Measurements from ENCODE around the gene ZNF582.

ZNF582 gene

DNA sequence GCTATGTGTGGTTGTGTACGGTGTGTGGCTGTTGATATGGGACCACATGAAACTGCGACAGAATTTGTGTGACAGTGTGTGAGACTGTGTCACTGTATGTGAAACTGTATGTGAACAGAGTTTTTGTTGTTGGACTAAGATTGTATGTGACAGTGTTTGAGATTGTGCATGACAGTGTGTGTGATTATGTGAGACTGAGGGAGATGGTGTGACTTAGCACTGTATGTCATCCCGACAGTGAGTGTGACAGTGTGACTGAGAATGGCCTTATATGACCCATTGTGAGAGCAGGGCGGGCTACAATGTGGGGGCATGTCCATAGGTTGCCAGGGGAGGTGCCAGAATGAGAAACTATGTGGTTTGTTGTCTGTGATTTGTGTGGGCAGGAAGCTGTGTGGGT lies 11.7 kb upstream of the ZNF582 start:
- no peak for ATAC-seq
- TF ChIP-seq ZFP3 (CRISPR knock-in tag; IDR thresholded peaks at IDR 0.05) (no peak), OSR1 (CRISPR knock-in tag; IDR thresholded peaks at IDR 0.05) (no peak), ZNF565 (CRISPR knock-in tag; conservative IDR thresholded peaks at IDR 0.05; ENCODE audit: low read depth) (no peak), ZNF8 (CRISPR knock-in tag; IDR thresholded peaks at IDR 0.05) (no peak), SNAI2 (CRISPR knock-in tag; IDR thresholded peaks at IDR 0.05) (no peak), ZNF70 (CRISPR knock-in tag; IDR thresholded peaks at IDR 0.05) (no peak), CSDC2 (CRISPR knock-in tag; IDR thresholded peaks at IDR 0.05) (no peak), BACH2 (CRISPR knock-in tag; IDR thresholded peaks at IDR 0.05; ENCODE audit: borderline replicate concordance) (no peak), GLIS3 (CRISPR knock-in tag; IDR thresholded peaks at IDR 0.05) (no peak), ARNTL (CRISPR knock-in tag; IDR thresholded peaks at IDR 0.05; ENCODE audit: borderline replicate concordance, low read depth) (no peak), TOX (CRISPR knock-in tag; IDR thresholded peaks at IDR 0.05; ENCODE audit: borderline replicate concordance) (no peak)
- TF ChIP-seq, protein P1, sequence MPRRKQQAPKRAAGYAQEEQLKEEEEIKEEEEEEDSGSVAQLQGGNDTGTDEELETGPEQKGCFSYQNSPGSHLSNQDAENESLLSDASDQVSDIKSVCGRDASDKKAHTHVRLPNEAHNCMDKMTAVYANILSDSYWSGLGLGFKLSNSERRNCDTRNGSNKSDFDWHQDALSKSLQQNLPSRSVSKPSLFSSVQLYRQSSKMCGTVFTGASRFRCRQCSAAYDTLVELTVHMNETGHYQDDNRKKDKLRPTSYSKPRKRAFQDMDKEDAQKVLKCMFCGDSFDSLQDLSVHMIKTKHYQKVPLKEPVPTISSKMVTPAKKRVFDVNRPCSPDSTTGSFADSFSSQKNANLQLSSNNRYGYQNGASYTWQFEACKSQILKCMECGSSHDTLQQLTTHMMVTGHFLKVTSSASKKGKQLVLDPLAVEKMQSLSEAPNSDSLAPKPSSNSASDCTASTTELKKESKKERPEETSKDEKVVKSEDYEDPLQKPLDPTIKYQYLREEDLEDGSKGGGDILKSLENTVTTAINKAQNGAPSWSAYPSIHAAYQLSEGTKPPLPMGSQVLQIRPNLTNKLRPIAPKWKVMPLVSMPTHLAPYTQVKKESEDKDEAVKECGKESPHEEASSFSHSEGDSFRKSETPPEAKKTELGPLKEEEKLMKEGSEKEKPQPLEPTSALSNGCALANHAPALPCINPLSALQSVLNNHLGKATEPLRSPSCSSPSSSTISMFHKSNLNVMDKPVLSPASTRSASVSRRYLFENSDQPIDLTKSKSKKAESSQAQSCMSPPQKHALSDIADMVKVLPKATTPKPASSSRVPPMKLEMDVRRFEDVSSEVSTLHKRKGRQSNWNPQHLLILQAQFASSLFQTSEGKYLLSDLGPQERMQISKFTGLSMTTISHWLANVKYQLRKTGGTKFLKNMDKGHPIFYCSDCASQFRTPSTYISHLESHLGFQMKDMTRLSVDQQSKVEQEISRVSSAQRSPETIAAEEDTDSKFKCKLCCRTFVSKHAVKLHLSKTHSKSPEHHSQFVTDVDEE (CRISPR knock-in tag; IDR thresholded peaks at IDR 0.05), result no peak
- TF ChIP-seq, protein P2, sequence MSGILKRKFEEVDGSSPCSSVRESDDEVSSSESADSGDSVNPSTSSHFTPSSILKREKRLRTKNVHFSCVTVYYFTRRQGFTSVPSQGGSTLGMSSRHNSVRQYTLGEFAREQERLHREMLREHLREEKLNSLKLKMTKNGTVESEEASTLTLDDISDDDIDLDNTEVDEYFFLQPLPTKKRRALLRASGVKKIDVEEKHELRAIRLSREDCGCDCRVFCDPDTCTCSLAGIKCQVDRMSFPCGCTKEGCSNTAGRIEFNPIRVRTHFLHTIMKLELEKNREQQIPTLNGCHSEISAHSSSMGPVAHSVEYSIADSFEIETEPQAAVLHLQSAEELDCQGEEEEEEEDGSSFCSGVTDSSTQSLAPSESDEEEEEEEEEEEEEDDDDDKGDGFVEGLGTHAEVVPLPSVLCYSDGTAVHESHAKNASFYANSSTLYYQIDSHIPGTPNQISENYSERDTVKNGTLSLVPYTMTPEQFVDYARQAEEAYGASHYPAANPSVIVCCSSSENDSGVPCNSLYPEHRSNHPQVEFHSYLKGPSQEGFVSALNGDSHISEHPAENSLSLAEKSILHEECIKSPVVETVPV (CRISPR knock-in tag; IDR thresholded peaks at IDR 0.05), result no peak

DNA sequence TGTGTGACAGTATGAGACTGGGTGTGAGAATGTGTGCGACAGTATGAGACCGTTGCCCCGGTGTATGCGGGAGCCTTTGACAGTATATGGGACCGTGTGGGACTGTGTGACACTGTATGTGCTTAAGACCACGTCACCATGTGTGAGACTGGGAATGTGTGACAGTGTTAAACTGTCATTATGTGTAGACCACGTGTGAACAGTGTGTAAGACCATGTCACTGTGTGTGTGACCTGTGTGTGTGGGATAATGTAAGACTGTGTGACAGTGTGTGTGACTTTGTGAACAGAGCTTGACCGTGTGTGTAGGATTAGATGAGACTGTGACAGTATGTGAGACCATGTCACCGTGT lies 11.3 kb upstream of the ZNF582 start:
- TF ChIP-seq ESRRG (CRISPR knock-in tag; IDR thresholded peaks at IDR 0.05) (no peak), PPARA (CRISPR knock-in tag; IDR thresholded peaks at IDR 0.05; ENCODE audit: borderline replicate concordance) (no peak), TCF4 (CRISPR knock-in tag; IDR thresholded peaks at IDR 0.05; ENCODE audit: borderline replicate concordance) (no peak), ZNF8 (CRISPR knock-in tag; IDR thresholded peaks at IDR 0.05) (no peak), ZNF565 (CRISPR knock-in tag; conservative IDR thresholded peaks at IDR 0.05; ENCODE audit: low read depth) (no peak), BACH2 (CRISPR knock-in tag; IDR thresholded peaks at IDR 0.05; ENCODE audit: borderline replicate concordance) (no peak), SNAI2 (CRISPR knock-in tag; IDR thresholded peaks at IDR 0.05) (no peak), ZC3H10 (CRISPR knock-in tag; IDR thresholded peaks at IDR 0.05) (no peak)
- no peak for ATAC-seq

DNA sequence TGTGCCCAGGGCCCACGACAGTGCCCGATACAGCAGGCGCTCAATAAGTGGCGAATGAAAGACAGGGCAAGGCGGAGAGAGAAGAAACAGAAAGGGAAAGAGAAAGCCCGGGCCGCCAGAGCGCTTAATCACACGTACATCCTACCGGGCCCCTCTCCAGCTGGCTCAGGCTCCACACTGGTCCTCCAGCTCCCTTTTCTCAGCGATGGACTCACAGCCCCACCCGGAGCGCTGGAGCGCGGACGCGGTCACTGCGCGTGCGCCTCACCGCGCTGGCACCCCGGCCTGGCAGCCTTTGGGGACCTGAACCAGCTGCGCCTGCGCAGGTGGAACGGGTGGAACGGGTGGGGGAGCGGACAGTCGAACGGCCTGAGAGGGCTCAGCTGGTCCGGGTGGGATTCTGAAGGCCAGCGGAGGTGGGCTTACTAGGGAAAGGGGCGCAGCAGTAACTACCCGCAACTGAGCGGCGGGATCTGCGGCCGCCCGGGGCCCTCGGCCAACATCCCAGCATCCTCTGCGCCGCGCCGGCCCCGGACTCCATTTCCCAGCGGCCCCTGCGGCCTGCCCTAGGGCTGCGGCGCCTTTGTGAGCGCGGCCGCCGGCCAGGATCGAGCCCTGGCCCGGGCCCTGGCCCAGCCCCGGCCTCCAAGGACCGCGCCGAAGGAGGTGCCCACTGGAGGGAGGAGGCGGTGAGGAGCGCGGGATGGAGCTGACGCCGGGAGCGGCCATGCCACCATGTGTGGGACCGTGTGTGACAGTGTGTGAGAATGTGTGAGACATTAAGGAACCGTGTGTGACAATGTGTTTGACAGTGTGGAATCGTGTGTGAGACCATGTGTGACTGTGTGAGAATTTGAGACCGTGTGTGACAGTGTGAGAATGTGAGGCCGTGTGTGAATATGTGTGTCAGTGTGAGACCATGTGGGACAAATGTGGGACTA lies 10.7 kb upstream of the ZNF582 start, which contains the start of gene ZNF583:
Gene ZNF583 (plus strand): TSS at position 569 of the 941 bp plus-strand sequence. CDS start 2,783 bp downstream, outside the sequence.
- TF ChIP-seq, protein P3, sequence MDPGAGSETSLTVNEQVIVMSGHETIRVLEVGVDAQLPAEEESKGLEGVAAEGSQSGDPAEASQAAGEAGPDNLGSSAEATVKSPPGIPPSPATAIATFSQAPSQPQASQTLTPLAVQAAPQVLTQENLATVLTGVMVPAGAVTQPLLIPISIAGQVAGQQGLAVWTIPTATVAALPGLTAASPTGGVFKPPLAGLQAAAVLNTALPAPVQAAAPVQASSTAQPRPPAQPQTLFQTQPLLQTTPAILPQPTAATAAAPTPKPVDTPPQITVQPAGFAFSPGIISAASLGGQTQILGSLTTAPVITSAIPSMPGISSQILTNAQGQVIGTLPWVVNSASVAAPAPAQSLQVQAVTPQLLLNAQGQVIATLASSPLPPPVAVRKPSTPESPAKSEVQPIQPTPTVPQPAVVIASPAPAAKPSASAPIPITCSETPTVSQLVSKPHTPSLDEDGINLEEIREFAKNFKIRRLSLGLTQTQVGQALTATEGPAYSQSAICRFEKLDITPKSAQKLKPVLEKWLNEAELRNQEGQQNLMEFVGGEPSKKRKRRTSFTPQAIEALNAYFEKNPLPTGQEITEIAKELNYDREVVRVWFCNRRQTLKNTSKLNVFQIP (CRISPR knock-in tag; IDR thresholded peaks at IDR 0.05; ENCODE audit: borderline replicate concordance, low read depth), result no peak
- peak; percentile 79; the same call in 1 of the 2 replicates for TF ChIP-seq ZFP3 (CRISPR knock-in tag; IDR thresholded peaks at IDR 0.05)
- TF ChIP-seq, protein P4, sequence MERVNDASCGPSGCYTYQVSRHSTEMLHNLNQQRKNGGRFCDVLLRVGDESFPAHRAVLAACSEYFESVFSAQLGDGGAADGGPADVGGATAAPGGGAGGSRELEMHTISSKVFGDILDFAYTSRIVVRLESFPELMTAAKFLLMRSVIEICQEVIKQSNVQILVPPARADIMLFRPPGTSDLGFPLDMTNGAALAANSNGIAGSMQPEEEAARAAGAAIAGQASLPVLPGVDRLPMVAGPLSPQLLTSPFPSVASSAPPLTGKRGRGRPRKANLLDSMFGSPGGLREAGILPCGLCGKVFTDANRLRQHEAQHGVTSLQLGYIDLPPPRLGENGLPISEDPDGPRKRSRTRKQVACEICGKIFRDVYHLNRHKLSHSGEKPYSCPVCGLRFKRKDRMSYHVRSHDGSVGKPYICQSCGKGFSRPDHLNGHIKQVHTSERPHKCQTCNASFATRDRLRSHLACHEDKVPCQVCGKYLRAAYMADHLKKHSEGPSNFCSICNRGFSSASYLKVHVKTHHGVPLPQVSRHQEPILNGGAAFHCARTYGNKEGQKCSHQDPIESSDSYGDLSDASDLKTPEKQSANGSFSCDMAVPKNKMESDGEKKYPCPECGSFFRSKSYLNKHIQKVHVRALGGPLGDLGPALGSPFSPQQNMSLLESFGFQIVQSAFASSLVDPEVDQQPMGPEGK (CRISPR knock-in tag; IDR thresholded peaks at IDR 0.05; ENCODE audit: borderline replicate concordance), result peak; percentile 83; the same call in 1 of the 2 replicates
- ATAC-seq, result peak; percentile 99

DNA sequence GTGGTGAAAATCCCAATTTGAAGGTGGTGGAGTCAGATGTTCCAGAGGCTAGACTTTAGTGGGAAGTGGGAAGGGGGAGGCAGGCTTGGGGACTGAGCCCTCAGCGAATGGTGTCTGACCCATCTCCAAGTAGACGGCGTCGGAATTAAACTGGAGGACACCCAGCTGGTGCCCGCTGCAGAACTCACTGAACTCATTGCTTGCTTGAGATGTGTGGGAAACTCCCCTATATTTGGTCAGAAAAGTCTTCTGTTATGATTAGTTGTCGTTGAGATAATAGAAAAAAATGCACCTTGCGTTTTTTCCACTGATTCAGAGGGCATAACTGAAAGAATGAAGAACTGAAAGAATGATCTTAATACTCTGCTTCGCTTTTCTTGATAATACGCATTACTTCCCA lies 9.9 kb upstream of the ZNF582 start:
- no peak for ATAC-seq
- TF ChIP-seq ZNF8 (CRISPR knock-in tag; IDR thresholded peaks at IDR 0.05), result no peak
- TF ChIP-seq, protein P4 (CRISPR knock-in tag; IDR thresholded peaks at IDR 0.05; ENCODE audit: borderline replicate concordance), result no peak
- TF ChIP-seq ESRRG (CRISPR knock-in tag; IDR thresholded peaks at IDR 0.05), result no peak
- no peak for TF ChIP-seq ARNTL (CRISPR knock-in tag; IDR thresholded peaks at IDR 0.05; ENCODE audit: borderline replicate concordance, low read depth)
- TF ChIP-seq ZFP3 (CRISPR knock-in tag; IDR thresholded peaks at IDR 0.05), result no peak
- no peak for TF ChIP-seq ZNF565 (CRISPR knock-in tag; conservative IDR thresholded peaks at IDR 0.05; ENCODE audit: low read depth)
- no peak for TF ChIP-seq ZNF70 (CRISPR knock-in tag; IDR thresholded peaks at IDR 0.05)
- TF ChIP-seq ZC3H10 (CRISPR knock-in tag; IDR thresholded peaks at IDR 0.05), result no peak
- TF ChIP-seq ISL1 (CRISPR knock-in tag; IDR thresholded peaks at IDR 0.05), result no peak
- TF ChIP-seq RARB (CRISPR knock-in tag; IDR thresholded peaks at IDR 0.05), result no peak
- no peak for TF ChIP-seq BACH2 (CRISPR knock-in tag; IDR thresholded peaks at IDR 0.05; ENCODE audit: borderline replicate concordance)
- no peak for TF ChIP-seq PPARA (CRISPR knock-in tag; IDR thresholded peaks at IDR 0.05; ENCODE audit: borderline replicate concordance)
- no peak for TF ChIP-seq OSR1 (CRISPR knock-in tag; IDR thresholded peaks at IDR 0.05)
- TF ChIP-seq, protein P5, sequence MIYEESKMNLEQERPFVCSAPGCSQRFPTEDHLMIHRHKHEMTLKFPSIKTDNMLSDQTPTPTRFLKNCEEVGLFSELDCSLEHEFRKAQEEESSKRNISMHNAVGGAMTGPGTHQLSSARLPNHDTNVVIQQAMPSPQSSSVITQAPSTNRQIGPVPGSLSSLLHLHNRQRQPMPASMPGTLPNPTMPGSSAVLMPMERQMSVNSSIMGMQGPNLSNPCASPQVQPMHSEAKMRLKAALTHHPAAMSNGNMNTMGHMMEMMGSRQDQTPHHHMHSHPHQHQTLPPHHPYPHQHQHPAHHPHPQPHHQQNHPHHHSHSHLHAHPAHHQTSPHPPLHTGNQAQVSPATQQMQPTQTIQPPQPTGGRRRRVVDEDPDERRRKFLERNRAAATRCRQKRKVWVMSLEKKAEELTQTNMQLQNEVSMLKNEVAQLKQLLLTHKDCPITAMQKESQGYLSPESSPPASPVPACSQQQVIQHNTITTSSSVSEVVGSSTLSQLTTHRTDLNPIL (CRISPR knock-in tag; IDR thresholded peaks at IDR 0.05; ENCODE audit: low read depth), result no peak
